Bronchus fibroblast of lung (primary cell): ENCODE results near the gene CALML4. TPM values are rescaled to one million over a fixed set of nuclear protein-coding genes. Genes with fewer than 3 reads are reported as not detected.

Experiments used
- total RNA-seq: library from RNA; depleted of rRNA; stranded (reverse); fragments of >200 nt; gene quantifications from 2 replicates; pipeline ENCODE4 v1.2.3, GENCODE V29; 2015

Gene CALML4, protein sequence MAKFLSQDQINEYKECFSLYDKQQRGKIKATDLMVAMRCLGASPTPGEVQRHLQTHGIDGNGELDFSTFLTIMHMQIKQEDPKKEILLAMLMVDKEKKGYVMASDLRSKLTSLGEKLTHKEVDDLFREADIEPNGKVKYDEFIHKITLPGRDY
- 2.7 and 4.4 TPM in 2 replicates for total RNA-seq

DNA sequence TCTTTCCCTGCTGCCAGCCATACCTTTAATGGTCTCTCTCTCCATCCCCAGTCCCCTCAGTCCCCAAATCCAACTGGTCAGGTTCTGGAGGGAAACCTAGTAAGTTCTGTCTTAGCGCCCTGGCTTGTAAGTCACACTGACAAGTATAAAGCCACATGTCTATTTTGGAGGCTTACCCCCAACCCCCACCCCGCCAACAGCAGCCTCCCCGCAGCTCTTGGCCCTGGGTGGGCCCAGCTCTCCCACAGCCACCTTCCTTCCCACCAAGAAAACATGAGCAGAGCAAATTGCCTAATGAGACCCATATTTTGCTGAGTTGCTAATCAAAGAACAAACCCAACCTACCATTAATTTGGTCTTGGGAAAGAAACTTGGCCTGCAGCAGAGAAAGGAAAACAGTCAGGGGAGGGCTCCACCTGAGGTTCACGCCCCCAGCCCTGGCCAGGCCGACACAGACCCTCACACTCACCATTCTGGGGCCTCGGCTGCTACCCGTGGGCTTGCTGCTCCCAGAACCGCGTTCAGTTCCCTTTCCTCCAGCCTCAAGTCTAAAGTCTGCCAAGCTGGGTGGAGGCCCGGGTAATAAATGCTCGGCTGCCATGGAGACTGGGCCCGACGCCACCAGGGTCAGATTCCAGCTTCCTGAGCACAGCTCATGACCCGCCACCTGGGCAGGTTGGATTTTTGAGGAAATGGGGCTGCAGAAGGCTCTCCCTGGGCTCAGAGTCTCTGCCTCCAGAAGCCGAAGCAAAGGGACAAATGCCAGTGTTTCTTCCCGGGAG lies at the start of gene CALML4:
Gene CALML4 (minus strand): TSS at position 557 of the 782 bp plus-strand sequence. CDS start 85 bp downstream, at position 472.

GRCh38 chr15:68229386-68230156 lies 24.4 kb upstream of the CALML4 start, which contains the start of gene CLN6:
CLN6 (minus strand) TSS chr15:68229728; CDS start chr15:68229584, 144 bp downstream.

Other genes with a start within 250 kb of the CALML4 start
- gene PIAS1, start 151.0 kb downstream of the CALML4 start, total RNA-seq, result 6.7 and 12.8 TPM in 2 replicates
- gene CLN6, start 24.4 kb upstream of the CALML4 start, total RNA-seq, result 28.2 and 31.1 TPM in 2 replicates
- gene FEM1B, start 72.4 kb upstream of the CALML4 start, total RNA-seq, result 14.3 and 16.5 TPM in 2 replicates
- 0.59 and 1.0 TPM in 2 replicates for gene ITGA11, start 226.8 kb upstream of the CALML4 start, total RNA-seq